Measurements from ENCODE around the gene GNG12.

DNA sequence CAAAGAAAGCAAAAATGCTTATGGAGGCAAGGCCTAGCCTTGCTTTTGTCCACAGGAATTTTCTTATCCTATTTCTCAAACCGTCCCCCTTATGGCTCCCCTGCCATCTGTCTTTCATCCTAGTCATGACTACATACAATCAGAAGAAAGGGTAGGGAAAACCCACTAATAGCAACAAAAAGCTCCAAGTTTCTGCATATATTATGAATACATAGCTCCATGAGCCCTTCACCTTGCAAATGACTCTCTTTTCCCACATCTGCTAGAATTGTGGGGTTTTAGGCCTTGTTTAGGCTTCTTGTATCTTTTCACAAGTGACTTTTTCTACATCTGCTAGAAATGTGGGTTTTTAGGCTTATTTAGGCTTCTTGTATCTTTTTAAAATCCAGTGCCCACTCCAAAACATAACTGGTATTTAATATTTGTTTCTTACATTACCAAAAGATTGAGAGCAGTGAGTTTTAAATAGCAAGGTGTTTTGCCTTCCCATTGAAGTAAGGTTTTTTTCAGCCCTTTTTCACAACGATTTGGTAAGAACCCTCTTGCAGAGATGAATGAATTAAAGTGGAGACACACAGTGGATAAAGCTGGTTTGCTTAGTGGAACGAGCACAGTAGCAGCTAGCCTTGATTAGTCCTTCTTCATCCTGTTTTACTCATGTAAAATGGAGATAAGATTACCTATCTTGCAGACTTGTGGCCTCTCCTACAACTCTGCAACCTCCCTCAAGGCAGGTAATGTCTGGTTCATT is 143.8 kb downstream of the GNG12 start:
- TF ChIP-seq, protein P1, sequence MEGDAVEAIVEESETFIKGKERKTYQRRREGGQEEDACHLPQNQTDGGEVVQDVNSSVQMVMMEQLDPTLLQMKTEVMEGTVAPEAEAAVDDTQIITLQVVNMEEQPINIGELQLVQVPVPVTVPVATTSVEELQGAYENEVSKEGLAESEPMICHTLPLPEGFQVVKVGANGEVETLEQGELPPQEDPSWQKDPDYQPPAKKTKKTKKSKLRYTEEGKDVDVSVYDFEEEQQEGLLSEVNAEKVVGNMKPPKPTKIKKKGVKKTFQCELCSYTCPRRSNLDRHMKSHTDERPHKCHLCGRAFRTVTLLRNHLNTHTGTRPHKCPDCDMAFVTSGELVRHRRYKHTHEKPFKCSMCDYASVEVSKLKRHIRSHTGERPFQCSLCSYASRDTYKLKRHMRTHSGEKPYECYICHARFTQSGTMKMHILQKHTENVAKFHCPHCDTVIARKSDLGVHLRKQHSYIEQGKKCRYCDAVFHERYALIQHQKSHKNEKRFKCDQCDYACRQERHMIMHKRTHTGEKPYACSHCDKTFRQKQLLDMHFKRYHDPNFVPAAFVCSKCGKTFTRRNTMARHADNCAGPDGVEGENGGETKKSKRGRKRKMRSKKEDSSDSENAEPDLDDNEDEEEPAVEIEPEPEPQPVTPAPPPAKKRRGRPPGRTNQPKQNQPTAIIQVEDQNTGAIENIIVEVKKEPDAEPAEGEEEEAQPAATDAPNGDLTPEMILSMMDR (IDR thresholded peaks at IDR 0.05): no peak
- TF ChIP-seq EZH2 (IDR thresholded peaks at IDR 0.05; ENCODE audit: borderline replicate concordance, insufficient read depth, low read depth, low read length, poor library complexity, severe bottlenecking): no peak
